ENCODE results near the gene CTR9.

CTR9 gene

GRCh38 chr11:10750838-10751580, at the start of gene CTR9:
CTR9 (plus strand) TSS chr11:10751246; CDS start chr11:10751413, 167 bp downstream.
- DNase-seq = peak; percentile 97

GRCh38 chr11:10701982-10702381, 49.1 kb upstream of the CTR9 start:
- no peak for DNase-seq

GRCh38 chr11:10708131-10708530, 42.9 kb upstream of the CTR9 start:
- no peak for DNase-seq

GRCh38 chr11:10709299-10710086, 41.6 kb upstream of the CTR9 start:
- DNase-seq = peak; percentile 10

- DNase-seq = no peak
Observed at GRCh38 chr11:10715571-10715970, 35.5 kb upstream of the CTR9 start.

- DNase-seq = no peak
Observed at GRCh38 chr11:10716122-10716521, 34.9 kb upstream of the CTR9 start.

- DNase-seq = no peak
Observed at GRCh38 chr11:10716543-10717259, 34.3 kb upstream of the CTR9 start.

GRCh38 chr11:10719616-10720015, 31.4 kb upstream of the CTR9 start:
- no peak for DNase-seq

GRCh38 chr11:10720881-10721376, 30.1 kb upstream of the CTR9 start:
- DNase-seq = no peak

GRCh38 chr11:10722307-10722706, 28.7 kb upstream of the CTR9 start:
- DNase-seq = no peak

GRCh38 chr11:10725114-10725906, 25.7 kb upstream of the CTR9 start:
- no peak for DNase-seq

GRCh38 chr11:10725907-10726253, 25.2 kb upstream of the CTR9 start:
- no peak for DNase-seq

- DNase-seq = no peak
Observed at GRCh38 chr11:10727146-10727851, 23.7 kb upstream of the CTR9 start.

- no peak for DNase-seq
Observed at GRCh38 chr11:10728154-10728553, 22.9 kb upstream of the CTR9 start.

- DNase-seq = peak; percentile 91
Observed at GRCh38 chr11:10728789-10729472, 22.1 kb upstream of the CTR9 start.

- DNase-seq = no peak
Observed at GRCh38 chr11:10730151-10730550, 20.9 kb upstream of the CTR9 start.

- no peak for DNase-seq
Observed at GRCh38 chr11:10731064-10731680, 19.9 kb upstream of the CTR9 start.

- peak; percentile 97 for DNase-seq
Observed at GRCh38 chr11:10735481-10736475, 15.3 kb upstream of the CTR9 start.

- DNase-seq = no peak
Observed at GRCh38 chr11:10742460-10743208, 8.4 kb upstream of the CTR9 start.

All from eye (tissue), 1 donor.